ENCODE data around the gene ABCC1.

The ABCC1 gene

GRCh38 chr16:15911198-15911597 lies 38.2 kb upstream of the ABCC1 start:
- Histone ChIP-seq H3K9me3 (ENCODE audit: insufficient read depth, low read length, severe bottlenecking) (peaks cover 3% of the 10 kb centered on the region), H3K4me1 (ENCODE audit: insufficient read depth, low read length) (peaks cover 12% of the 10 kb centered on the region), H2AFZ (ENCODE audit: low read depth, low read length) (no peak overlapping the region), H3K27ac (ENCODE audit: low read length) (no peak overlapping the region), H3K4me3 (ENCODE audit: low read depth in 1 of 2, low read length in 2 of 2) (no peak overlapping the region), H3K27me3 (ENCODE audit: insufficient read depth, low read length, poor library complexity) (no peaks in the 10 kb centered on the region), H3K36me3 (ENCODE audit: insufficient read depth, low read length) (no peaks in the 10 kb centered on the region), H3K4me2 (ENCODE audit: insufficient read depth, low read length) (no peak overlapping the region), H3K9ac (ENCODE audit: low read depth, low read length) (no peak overlapping the region), H4K20me1 (ENCODE audit: insufficient read depth, low read length) (no peaks in the 10 kb centered on the region), H3K79me2 (ENCODE audit: insufficient read depth, low read length) (no peaks in the 10 kb centered on the region)
- DNase-seq (no peak), ATAC-seq (ENCODE audit: insufficient read depth, low read depth) (no peak)
- TF ChIP-seq EZH2 (IDR thresholded peaks at IDR 0.05; ENCODE audit: borderline replicate concordance, low read depth, low read length, severe bottlenecking) = no peak
- TF ChIP-seq CTCF (IDR thresholded peaks at IDR 0.05; ENCODE audit: borderline replicate concordance, extremely low read depth, low read length, poor library complexity, severe bottlenecking) = no peak

GRCh38 chr16:15913046-15913698 lies 36.2 kb upstream of the ABCC1 start:
- H3K79me2 ChIP-seq (ENCODE audit: insufficient read depth, low read length) = no peaks in the 10 kb centered on the region
- H3K27me3 ChIP-seq (ENCODE audit: insufficient read depth, low read length, poor library complexity) = no peaks in the 10 kb centered on the region
- peak overlapping the region; percentile 52; the same call in 1 of the 2 replicates for H2AFZ ChIP-seq (ENCODE audit: low read depth, low read length)
- peak overlapping the region; percentile 52 for H3K27ac ChIP-seq (ENCODE audit: low read length)
- ATAC-seq (ENCODE audit: insufficient read depth, low read depth) (no peak), DNase-seq (no peak)
- TF ChIP-seq CTCF (IDR thresholded peaks at IDR 0.05; ENCODE audit: borderline replicate concordance, extremely low read depth, low read length, poor library complexity, severe bottlenecking) (no peak), EZH2 (IDR thresholded peaks at IDR 0.05; ENCODE audit: borderline replicate concordance, low read depth, low read length, severe bottlenecking) (no peak)
- H3K4me1 ChIP-seq (ENCODE audit: insufficient read depth, low read length) = peaks cover 12% of the 10 kb centered on the region
- no peaks in the 10 kb centered on the region for H3K9me3 ChIP-seq (ENCODE audit: insufficient read depth, low read length, severe bottlenecking)
- no peak overlapping the region for H3K4me3 ChIP-seq (ENCODE audit: low read depth in 1 of 2, low read length in 2 of 2)
- no peaks in the 10 kb centered on the region for H4K20me1 ChIP-seq (ENCODE audit: insufficient read depth, low read length)
- no peaks in the 10 kb centered on the region for H3K36me3 ChIP-seq (ENCODE audit: insufficient read depth, low read length)
- H3K4me2 ChIP-seq (ENCODE audit: insufficient read depth, low read length) = no peak overlapping the region
- no peak overlapping the region for H3K9ac ChIP-seq (ENCODE audit: low read depth, low read length)

GRCh38 chr16:15915555-15916081 lies 33.8 kb upstream of the ABCC1 start:
- Histone ChIP-seq H3K4me2 (ENCODE audit: insufficient read depth, low read length) (no peak overlapping the region), H3K27ac (ENCODE audit: low read length) (no peak overlapping the region), H3K36me3 (ENCODE audit: insufficient read depth, low read length) (no peaks in the 10 kb centered on the region), H3K27me3 (ENCODE audit: insufficient read depth, low read length, poor library complexity) (no peaks in the 10 kb centered on the region), H3K9ac (ENCODE audit: low read depth, low read length) (no peak overlapping the region), H2AFZ (ENCODE audit: low read depth, low read length) (no peak overlapping the region), H4K20me1 (ENCODE audit: insufficient read depth, low read length) (no peaks in the 10 kb centered on the region), H3K4me3 (ENCODE audit: low read depth in 1 of 2, low read length in 2 of 2) (no peak overlapping the region), H3K4me1 (ENCODE audit: insufficient read depth, low read length) (peaks cover 12% of the 10 kb centered on the region), H3K79me2 (ENCODE audit: insufficient read depth, low read length) (no peaks in the 10 kb centered on the region), H3K9me3 (ENCODE audit: insufficient read depth, low read length, severe bottlenecking) (no peaks in the 10 kb centered on the region)
- DNase-seq (no peak), ATAC-seq (ENCODE audit: insufficient read depth, low read depth) (no peak)
- TF ChIP-seq EZH2 (IDR thresholded peaks at IDR 0.05; ENCODE audit: borderline replicate concordance, low read depth, low read length, severe bottlenecking) (no peak), CTCF (IDR thresholded peaks at IDR 0.05; ENCODE audit: borderline replicate concordance, extremely low read depth, low read length, poor library complexity, severe bottlenecking) (no peak)

Data from DND-41 (cell line).